Activated CD8-positive, alpha-beta memory T cell treated with anti-CD3 and anti-CD28 coated beads, Interleukin-2, amount 50 U/mL, for 24 hours (primary cell): ENCODE measurements around the gene EGFL8.
"Not testable (repeated sequence)": the region's sequence is repeated elsewhere in the genome, so short reads cannot be mapped to it uniquely, and the experiment has no call there.

Experiments
- DNase-seq: peaks from one replicate; pipeline ENCODE4 v3.0.0-alpha.2; 2020; ENCODE audit errors: extremely low read depth

Gene EGFL8

GRCh38 chr6:32183483-32184083 lies 19.2 kb downstream of the EGFL8 start:
- no peak for DNase-seq

GRCh38 chr6:32184084-32184640 lies 19.8 kb downstream of the EGFL8 start, which contains the start of gene AGER:
TSS of gene AGER (minus strand) at chr6:32184253. CDS start at chr6:32184222, 31 bp downstream.
- no peak for DNase-seq

- not testable (repeated sequence) for DNase-seq
Observed at GRCh38 chr6:32185681-32186131, 21.3 kb downstream of the EGFL8 start.

- not testable (repeated sequence) for DNase-seq
Observed at GRCh38 chr6:32186151-32186840, 21.9 kb downstream of the EGFL8 start.

GRCh38 chr6:32187009-32187709 lies 22.8 kb downstream of the EGFL8 start:
- DNase-seq, result no peak

DNA sequence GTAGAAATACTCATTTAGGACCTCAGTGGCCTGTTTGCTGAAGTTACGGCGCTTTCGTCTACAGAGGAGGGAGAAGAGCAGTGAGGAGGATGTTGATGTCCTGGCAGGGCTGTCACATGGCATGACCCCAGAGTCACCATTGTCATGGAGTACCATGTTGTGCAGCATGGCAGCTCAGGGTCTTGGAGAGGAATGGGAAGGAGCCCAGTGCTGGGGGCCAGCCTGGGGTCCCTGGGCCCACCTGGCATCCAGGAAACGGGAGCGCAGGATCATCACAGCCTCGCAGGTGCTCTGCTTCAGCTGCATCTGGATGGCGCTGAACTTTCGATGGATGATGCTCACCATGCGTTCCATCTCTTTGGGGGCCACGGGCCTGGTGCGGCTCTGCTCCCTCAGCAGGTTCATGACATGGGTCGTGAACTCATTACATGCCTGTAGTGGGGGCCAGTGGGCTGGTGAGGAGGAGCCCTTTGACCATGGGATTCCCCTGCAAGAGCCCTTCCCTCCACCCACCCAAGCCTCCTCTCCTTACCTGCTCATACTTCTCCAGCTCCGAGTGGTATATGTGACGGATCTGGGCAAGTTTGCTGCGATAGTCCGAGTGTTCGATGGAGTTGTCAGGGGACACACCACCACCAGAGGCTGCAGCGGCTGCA lies 23.5 kb downstream of the EGFL8 start:
- not testable (repeated sequence) for DNase-seq

GRCh38 chr6:32188381-32189068 lies 24.1 kb downstream of the EGFL8 start:
- no peak for DNase-seq

- no peak for DNase-seq
Observed at GRCh38 chr6:32189069-32189741, 24.8 kb downstream of the EGFL8 start.

DNA sequence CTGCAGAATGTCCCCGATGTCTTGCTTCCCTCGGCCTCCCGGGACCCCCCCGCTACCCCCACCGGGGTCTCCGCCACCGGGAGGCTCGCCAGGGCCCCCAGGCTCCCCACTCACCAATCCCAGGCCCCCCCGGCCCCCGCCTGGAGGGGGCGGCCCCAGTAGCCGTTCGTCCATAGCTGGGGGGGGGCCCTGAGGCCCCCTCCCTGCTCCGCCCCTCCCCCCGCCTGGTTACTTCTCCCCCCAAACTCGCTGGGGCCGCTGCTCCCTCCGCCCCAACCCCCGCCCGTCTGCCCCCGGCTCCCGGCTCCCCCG lies 25.3 kb downstream of the EGFL8 start:
- no peak for DNase-seq

GRCh38 chr6:32190054-32190851 lies 25.9 kb downstream of the EGFL8 start, which contains the start of gene PBX2:
TSS of gene PBX2 (minus strand) at chr6:32190202. CDS start at chr6:32189915, 287 bp downstream.
- DNase-seq, result no peak

DNA sequence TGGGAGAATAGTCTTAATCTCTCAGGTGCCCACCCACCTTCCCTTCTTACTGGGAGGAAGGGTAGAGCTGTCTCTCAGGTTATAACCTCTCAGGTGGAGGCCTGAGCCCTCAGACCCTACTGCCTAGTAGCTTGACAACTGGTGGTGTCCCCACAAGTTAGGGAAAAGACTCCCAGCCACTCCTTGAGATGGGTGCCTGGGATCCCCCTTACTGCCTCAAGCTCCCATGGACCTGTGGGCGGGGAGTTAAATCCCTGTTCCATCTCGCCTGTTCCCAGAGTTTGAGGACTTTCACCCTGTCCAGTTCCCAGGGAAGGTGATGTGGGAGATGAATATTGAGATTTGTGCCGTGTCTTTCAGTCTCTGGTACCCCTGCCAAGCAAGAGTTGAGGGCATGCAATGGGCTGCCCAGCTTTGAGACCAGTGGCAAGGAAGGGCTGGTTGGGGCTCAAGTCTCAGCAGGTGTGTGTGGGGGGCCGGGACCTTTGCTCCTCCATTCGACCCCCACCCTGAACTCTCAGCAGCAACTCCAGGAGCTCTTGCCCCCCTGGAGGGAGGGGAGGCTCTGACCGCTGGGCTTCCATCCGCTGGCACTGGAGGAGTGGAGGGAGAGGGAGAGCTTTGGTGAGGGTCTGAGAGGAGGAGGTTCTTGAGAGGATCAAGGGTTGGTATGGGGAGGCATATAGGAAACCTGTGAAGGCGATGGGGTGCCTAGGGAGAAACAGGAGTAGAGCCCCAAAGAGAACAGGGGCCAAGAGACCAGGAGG lies 26.7 kb downstream of the EGFL8 start:
- no peak for DNase-seq

DNA sequence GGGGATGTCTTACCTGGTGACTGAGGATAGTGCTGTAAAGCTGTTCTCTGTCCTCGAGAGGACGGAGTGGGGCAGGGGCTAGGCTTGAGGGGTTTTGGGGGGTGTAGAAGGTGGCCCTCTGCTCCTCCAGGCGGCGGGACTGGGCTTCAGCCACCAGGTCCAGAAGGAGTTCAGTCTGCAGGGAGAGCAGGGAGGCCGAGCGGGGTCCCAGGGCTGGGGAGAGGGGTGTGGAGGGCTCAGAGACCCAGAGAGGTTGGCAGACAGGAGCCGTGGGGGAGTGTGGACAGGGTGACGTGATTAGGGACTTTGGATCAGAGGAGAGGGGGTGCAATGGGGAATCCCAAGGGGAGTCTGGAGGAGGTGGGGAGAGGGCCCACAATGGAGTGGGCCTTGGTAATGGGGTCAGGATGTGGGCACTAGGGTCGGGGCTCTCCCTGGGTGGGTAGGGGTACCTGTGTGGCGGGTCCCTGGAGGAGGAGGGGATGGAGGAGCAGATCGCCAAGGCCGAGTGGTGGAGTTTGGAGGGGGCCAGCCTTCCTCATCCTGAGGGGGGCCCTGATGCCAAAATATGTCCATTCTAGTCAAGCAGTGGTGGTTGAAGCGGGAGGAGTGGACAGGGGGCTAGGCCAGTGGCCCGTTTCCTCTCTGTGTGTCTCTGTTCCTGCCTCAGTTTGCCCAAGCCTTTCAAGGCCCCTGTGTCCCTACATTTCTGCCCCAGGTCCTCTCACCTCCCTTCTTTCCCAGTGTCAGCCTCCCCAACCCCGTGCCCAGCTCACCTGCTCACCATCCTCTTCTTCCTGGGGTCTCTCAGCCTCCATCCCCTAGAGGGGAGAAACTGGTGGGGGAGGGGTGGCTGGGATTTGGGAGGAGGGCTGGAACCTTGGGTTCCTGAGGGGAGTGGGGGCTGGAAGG lies 27.6 kb downstream of the EGFL8 start:
- DNase-seq, result no peak

GRCh38 chr6:32192608-32193039 lies 28.2 kb downstream of the EGFL8 start, which contains the start of gene GPSM3:
TSS of gene GPSM3 (minus strand) at chr6:32192643. CDS start at chr6:32192513, 130 bp downstream.
- no peak for DNase-seq

DNA sequence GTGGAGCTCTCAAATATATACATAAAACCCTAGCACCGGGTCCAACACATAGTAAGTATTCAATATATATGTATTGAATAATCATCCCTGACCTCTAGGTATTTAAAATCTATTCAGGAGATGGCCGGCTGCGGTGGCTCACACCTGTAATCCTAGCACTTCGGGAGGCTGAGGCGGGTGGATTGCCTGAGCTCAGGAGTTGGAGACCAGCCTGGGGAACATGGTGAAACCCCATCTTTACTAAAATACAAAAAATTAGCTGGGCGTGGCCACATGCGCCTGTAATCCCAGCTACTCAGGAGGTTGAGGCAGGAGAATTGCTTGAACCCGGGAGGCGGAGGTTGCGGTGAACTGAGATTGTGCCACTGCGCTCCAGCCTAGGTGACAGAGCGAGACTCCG lies 28.7 kb downstream of the EGFL8 start:
- not testable (repeated sequence) for DNase-seq

- DNase-seq, result no peak
Observed at GRCh38 chr6:32194388-32194787, 30.0 kb downstream of the EGFL8 start.

DNA sequence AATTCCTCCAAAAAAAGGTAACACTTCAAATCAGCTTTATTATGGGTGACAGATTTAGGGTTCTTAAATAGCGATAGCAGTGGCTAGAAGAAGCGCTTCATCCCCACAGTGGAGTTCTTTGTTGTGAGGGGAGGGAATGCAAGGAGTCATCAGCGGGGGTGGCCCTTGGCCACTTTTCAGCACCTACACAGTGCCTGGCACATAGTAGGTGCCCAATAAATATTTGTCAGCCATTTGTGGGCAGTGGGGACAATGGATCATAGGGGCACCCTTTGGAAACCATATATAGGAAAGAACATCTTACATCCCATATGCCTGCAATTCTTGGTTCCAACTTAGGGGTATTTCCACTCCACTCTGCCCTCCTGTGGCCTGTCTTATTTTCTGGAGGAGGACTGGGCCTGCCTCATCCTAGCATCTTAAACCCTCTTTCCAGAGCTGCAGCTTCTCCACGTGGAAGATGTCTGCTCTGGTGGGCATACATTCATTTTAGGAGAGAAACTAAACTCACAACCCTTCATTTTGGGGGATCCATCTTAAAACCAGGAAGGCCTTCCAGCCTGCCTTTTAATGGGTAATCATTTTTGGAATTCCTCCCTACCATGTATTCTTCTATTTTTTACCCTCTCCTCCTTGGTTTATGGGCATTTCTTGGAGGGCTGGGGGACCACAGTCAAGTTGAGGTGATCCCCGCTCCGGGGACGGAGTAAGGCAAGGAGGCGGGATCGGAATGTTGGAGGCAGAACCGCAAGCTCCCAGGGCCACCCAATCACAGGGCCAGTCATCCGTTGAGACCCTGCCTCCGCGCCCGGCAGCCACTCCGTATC lies 30.6 kb downstream of the EGFL8 start:
- DNase-seq, result no peak

DNA sequence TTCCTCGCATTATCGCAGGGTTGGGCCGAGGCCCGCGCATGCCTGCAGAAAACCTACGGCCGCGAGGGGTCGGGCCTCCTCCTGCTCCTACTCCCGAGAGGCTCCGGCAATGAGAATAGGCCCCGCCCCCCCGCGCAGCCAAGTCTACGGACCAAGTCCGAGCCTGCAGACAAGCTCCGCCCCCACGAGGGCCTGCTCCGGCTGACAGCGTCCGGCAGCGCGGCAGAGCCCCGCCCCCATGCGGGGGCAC lies 31.2 kb downstream of the EGFL8 start:
- peak; percentile 100 for DNase-seq
